SK-N-SH (cell line): ENCODE data around the gene APPL1.

Source experiments
- USF2 ChIP-seq: fragments of 150-350 bp; IDR thresholded peaks from 2 replicates; pipeline ENCODE4 v1.6.1; 2017; ENCODE audit warnings: antibody characterized with exemption, low read length, low read depth, borderline replicate concordance
- TF ChIP-seq, protein P1 (sequence below): fragments of 200-600 bp; sonication (generic); IDR thresholded peaks from 2 replicates; pipeline ENCODE4 v1.6.1; 2017; ENCODE audit warnings: antibody characterized with exemption, mild to moderate bottlenecking, moderate library complexity

DNA sequence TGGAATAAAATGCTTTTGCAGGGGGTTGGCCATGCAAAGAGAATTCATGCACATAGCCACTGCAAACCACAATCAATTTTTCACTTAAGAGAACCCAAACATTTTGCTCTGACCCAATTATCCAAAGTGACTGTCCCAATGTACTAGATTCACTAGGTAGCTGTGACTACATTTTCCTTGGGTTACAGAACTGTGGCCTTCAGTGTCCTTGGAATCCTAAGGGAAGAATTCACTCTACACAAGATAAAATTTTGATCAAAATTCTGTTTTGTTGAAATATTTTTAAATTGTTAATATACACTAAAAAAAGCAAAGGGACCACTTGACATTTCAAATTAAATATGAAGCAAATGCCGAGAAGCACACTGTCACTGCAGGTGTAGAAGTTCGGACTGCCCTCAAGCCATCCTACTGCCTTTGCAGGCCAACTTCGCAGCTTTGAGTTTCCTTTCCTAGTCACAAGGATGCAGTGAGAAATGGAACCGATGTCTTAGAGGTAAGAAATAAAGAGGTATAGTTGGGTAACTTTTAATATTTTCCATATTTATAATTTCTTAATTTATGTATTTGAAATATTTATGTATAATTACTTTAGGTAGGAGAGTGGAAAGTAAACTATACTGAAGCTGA, 65.5 kb downstream of the APPL1 start:
- TF ChIP-seq, protein P1, sequence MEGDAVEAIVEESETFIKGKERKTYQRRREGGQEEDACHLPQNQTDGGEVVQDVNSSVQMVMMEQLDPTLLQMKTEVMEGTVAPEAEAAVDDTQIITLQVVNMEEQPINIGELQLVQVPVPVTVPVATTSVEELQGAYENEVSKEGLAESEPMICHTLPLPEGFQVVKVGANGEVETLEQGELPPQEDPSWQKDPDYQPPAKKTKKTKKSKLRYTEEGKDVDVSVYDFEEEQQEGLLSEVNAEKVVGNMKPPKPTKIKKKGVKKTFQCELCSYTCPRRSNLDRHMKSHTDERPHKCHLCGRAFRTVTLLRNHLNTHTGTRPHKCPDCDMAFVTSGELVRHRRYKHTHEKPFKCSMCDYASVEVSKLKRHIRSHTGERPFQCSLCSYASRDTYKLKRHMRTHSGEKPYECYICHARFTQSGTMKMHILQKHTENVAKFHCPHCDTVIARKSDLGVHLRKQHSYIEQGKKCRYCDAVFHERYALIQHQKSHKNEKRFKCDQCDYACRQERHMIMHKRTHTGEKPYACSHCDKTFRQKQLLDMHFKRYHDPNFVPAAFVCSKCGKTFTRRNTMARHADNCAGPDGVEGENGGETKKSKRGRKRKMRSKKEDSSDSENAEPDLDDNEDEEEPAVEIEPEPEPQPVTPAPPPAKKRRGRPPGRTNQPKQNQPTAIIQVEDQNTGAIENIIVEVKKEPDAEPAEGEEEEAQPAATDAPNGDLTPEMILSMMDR: no peak
- no peak for TF ChIP-seq USF2
